ENCODE data around the gene CFDP1.

The CFDP1 gene

DNA sequence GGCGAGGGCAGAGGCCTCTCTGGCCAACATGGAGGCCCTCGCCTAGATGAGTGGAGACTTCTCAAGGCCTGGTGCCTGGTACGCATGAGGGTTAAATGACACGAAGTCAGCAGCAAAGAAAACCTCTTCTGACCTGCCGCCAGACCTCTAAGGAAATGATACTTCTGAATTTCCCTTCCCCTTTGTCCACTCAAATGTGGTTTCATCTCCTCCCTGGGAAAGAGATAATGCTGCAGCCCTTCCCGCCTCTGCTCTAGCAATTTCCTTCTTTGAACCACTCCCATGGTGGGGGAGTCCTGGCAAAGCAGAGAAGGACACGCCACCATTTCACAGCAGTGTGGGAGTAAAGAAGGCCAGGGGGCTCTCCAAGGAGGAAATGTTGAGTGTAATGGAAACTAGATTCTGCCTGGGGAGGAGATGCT lies 116.2 kb downstream of the CFDP1 start:
- DNase-seq: no peak

DNA sequence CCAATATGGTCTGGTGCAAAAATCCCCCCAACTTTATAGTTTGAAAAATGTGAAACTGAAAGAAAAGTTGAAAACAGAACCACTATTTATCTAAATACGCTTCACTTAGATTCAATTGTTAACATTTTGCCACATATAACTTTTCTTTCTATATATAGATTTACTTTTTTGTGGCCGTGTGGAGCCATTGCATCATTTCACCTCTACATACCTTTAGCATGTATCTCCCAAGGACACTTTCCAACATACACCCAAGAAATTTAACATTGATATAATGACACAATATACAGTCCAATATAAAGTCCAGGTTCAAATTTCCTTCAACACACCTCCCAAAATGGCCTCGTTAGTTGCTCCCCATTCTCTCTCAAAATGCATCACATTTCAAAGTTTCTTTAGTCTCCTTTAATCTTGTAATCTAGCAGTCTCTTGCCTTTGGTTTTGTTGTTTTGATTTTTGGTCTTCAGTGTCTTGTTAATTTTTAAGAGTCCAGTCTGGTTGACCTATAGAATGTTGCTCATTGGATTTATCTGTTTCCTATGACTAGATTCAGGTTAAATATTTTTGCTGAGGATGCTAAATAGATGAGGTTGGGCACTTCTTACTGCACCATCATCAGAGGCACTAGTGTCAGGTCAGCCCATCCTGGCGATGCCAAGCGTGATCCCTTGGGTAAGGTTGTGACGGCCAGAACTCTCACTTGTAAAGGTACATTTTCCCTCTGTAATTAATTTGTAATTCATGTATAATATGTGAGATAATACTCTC lies 117.6 kb downstream of the CFDP1 start:
- no peak for DNase-seq

DNA sequence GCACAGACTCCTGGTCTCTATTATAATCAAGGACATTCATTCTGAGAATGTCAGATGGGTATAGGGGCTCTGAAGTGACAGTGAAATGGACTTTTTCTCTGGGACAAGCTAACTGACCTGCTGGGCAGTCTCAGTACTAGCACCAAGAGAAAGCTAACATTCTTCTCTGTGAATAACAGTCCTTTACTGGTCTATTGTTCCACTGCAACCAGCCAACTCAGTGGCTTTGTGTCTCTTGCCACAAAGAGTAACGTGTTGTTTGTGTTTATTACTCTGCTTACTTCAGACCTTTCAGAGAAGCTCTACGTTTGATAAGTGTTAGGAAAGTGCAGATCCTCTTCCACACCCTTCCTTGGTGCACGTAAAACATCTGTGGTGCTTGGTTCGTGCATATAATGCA lies 120.4 kb downstream of the CFDP1 start:
- no peak for DNase-seq

DNA sequence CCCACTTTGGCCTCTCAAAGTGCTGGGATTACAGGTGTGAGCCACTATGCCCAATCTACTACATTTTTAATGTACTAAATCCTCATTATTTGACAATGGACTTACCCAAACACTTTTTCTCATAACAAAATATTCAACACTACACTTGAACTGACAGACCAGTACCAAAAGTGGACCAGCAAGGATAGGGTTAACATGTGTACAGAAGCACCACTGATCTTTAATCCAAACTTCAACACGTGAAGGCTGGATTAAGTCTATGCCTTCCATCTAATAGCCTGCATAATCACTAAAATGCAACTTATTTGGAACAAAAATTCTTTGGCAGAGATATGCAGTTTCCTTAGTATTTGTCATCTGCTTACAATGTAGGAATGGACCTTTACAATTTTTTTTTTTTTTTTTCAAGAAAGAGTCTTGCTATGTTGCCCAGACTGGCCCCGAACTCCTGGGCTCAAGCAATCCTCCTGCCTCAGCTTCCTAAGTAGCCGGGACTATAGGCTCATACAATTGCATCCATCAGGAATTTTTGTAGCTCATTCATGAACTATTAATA lies 121.8 kb downstream of the CFDP1 start:
- DNase-seq: no peak

DNA sequence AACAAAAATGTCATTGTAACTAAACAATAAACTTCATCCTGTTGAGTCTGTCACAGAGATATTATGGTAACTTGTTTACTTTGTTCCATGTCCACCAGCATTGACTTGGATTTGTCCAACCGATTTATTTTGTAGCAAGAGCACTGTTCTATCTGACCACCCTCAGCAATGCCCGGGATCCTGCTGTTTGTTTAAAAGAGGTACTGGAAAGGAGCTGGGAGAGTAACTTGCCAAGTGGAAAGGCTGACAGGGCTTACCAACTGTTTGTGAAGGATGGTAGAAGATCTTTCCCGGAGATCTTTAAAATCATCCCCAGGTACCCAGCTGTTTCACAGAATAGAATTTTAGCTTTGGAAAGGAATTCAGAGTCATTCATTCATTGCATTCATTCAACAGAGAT lies 122.8 kb downstream of the CFDP1 start:
- no peak for DNase-seq

DNA sequence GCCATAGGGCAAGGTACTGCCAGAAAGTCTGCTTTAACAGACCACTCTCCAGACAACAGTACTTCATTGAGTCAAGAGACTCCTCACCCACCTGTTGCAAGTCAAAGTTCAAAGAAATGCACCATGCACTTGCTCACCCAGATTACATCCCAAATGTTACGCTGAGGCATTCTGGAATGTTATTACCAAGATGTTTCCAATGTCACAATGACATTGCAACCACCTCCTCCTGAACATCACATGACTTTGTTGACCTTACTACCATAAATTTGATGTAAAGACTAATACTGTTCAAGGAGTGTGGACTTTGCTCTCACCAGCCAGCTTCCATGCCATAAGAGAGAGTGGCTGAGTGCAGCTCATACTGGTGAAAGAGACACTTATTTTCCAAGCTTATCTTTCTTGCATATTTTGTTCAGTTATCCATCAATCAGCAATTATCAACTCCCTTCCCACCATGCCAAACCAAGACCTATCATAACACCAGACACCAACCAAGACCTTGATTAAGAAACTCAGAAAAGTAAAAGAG lies 123.3 kb downstream of the CFDP1 start:
- no peak for DNase-seq

DNA sequence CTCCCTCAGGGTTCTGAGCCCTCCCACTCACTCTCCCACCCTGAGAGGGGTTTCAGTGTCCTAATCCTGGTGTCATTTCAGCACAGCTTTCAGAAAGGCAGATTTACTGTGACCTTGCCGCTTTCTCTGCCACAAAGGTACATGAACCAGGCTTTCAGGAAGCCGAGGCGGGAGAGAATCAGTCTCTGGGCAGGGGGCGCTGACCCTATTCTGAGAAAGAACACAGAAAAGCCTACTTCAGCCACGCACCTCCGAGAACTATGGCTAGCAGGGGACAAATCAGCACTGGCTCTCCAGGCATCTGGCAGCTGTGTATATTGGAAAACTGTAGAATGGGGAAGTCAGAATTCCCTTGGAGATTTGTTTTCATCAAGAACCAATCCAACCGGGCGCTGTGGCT lies 124.1 kb downstream of the CFDP1 start:
- no peak for DNase-seq

DNA sequence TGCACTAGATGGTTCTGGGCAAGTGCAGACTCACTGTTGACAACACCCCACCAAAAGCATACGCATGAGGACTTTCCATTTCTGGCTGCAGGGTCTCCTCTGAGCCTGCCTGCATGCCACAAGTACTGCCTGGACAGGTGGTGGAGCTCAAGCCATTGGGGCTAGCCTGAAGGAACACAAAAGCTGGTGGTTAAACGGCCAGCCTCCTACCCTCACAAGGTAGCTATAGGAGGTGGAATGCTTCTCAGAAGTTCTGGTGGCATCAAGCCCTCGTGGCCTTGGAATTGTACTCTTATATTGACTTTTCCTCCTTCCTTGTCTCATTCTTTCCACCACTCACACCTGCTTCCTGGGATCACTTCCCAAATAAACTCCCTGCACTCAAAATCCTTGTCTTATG lies 125.3 kb downstream of the CFDP1 start:
- no peak for DNase-seq

DNA sequence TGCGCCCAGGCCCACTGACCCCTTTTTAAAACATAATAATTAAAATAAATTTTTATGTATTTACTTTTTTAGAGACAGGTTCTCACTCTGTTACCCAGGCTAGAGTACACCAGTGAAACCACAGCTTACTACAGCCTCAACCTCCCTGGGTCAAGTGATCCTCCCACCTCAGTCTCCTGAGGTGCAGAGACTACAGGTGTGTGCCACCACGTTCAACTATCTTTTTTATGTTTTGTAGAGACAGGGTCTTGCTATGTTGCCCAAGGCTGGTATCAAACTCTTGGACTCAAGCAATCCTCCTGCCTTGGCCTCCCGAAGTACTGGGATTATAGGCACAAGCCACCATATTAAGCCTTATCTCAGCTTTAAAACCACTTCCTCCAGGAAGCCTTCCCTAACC lies 125.8 kb downstream of the CFDP1 start:
- DNase-seq: no peak

DNA sequence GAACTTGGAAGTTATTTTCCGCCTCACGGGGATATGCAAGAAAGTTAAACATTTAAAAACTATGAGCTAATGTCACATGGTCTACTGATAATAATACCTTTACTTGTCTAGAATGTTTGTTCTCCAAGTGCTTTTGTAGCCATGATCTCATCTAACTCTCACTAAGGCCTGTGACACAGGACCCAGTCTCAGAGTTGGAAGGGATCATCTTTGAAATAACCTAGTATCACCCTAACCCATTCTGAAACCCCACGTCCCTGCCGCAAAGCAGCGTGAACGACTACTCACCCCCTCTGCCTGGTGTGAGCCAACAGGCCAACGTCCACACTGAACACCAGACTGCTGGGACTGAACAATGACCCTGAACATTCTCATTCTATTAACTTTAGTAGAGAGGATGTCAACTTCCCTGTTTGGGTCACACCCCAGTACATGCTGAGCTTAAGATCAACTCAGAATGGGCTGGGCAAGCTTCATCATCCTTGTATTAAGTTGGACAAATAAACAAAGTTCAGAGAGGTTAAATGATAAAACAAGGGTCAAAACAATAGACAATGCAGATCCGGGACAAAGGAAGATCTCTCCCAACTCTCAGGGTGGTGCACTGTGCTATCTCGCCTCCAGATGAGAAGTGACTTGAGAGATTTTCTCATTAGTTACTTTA lies 127.1 kb downstream of the CFDP1 start:
- DNase-seq: no peak

DNA sequence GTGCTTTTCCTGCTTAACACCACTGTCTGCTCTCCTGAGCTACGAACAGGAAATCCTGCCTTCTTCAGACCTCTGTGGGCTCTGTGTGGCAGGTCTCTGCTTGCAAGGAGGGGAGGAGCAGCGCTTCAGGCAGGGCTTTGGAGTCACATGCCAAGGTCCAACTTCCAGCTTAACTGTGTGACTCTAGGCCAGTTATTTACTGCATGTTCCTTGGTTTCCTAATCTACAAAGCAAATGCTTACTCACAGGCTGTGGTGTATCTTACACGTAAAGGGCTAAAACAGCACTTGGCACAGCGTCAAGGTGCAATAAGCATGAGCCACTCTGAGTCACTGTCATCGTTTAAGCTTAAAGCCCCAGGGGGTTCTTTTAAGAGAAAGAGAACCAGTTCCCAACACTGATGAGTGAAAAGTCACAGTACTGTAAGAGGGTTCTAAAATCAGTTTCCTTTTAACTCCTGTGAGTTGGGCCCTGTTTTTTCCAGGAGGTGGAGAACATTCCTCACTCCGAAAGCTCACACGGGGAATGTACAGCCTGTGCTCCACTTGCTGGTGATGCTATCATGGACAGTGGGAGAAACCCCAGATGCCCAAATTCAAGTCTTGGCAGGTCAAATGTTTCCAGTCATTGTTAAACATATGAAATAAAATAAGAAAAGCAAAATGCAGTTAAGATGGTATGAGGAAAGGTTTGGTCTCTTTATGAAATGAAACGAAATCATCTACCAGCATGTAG lies 127.8 kb downstream of the CFDP1 start:
- peak; percentile 65 for DNase-seq

DNA sequence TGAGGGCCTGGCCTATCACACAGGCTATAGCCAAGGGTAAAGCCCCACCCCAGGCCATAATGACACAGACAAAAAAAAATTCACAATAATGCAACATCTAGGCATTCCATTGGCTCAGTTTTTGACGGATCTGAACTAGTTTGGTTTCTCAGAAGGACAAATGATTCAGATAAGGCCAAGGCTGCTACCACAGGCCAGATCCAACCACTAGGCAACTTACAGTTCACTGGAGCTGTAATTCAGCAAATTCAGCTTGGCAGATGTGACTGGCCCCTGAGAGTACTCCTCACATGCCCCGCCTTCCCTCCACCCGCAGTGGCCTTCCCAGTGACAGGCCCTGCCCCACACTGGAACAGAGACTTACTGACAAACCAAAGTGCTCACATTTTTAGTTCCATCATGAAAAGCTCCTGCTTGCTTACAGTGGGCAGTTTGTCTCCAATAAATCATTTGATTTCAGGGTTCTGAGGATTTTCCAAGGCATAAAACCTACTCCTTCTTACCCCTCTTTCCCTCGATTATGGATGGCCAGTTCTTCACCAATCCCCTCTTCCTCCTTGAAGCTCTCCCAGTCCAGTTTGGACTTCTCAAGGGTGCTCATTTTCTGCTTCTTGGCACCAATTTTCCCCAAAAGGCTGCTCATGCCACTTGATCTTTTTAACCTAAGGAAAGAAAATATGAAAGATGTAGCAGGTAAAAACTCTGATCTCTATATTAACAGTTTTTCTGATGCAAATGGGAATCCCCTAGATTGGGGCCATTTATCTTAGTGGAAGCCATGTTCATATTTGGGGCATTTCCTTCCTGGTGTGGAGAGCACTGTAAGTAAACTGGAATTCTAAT lies 128.6 kb downstream of the CFDP1 start:
- DNase-seq: no peak

DNA sequence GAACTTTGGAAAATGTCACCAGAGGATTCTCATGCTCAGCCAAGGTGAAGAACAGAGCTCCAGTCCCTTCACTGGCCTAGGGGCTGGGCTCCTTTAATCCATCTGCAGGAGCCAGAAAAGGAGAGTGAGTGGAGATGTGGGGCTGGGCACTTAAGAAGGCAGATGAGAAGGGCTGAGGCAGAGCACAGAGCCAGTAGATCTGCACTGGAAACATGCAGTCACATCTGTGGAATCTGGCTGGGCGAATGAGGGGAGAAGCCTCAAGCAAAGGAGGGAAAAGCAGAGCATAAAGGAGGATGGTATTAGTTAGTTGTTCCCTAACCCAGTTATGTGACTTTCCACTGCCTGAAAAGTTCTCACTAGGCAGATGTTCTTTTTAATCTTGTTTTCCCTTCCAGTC lies 131.5 kb downstream of the CFDP1 start:
- DNase-seq: no peak

DNA sequence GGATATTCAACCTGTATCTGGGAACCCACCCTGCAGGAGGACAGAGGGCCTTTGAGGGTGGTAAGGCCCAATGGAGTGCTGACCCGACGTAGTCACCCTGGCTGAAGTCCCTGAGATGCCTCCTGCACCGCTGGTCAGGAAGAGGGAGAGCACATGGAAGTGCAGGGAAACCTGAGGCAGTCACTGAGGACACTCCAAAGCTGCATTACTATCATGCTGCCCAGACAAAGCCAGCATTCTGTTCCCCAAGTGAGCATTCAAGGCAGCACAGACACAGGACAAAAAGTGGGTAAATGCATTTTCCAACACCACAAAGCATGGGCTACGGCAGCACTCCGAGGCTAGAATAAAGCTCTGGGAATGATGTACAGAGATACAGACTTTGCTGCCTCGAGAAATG lies 135.0 kb downstream of the CFDP1 start:
- no peak for DNase-seq

DNA sequence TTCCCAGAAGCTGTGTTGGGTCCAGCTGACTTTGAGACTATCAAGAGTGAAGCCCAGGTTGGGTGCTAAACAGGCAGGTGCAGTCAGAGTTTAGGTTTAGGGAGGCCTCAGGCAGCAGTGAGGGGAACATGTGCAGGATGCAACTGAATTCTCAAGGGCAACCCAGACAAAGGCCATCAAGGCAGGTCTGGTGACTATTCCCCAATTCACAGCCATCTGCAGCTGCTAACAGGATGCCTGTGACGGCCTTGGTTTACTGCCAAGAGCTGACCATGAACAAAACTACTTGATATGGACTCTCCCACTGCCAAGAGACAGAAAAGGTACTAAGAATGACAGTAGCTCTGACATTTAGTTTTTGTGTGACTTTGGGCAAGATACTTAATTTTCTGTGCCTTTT lies 136.7 kb downstream of the CFDP1 start:
- peak; percentile 11 for DNase-seq

DNA sequence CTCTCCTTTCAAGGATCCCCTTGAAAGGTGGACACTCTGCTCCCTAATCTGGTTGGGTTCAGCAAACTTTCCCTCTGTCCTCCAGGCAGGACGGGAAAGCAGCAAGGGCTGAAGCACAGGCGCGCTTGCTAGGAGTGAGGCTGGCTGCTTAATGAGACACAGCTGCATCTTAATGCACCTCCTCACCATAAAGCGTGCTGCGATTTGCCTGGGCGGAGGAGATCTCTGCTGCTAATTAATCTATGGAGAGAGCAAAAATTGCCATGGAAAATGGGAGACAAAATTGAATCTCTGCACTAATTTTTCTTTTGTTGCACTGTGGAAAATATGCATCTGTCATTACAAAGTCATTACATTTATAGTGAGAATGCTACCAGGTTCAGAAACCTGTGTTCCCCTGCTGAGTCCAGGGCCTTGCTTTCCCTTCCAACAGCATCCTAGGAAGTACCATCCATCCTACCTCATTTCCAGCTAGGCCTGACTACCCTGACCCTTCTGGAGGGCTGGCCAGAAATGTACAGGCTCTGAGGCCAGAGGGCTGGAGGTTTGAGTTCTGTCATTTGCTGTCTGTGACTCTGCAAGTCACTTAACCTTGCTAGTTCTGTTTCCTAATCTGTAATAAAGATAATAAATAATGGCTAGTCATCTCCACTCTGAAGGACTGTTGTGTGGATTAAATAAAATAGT lies 138.4 kb downstream of the CFDP1 start:
- no peak for DNase-seq

DNA sequence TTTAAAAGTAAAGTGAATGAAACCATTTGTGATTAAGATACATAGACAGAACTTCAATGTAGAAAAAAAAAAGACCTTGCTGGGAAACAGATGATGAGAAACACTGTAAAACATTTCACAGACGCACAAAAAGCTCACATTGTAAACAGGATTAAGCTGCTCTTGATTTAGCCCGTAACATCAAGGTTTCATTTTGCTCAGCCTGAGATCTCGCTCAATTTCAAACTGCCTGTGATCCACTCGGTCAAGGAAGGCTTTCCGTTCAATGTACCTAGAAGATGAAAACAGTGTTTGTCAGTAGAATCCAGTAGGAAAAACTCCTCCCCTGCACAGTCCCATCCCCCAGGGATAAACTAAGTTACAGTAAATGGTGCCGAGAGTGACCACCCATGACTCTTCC lies 139.5 kb downstream of the CFDP1 start:
- DNase-seq: no peak

DNA sequence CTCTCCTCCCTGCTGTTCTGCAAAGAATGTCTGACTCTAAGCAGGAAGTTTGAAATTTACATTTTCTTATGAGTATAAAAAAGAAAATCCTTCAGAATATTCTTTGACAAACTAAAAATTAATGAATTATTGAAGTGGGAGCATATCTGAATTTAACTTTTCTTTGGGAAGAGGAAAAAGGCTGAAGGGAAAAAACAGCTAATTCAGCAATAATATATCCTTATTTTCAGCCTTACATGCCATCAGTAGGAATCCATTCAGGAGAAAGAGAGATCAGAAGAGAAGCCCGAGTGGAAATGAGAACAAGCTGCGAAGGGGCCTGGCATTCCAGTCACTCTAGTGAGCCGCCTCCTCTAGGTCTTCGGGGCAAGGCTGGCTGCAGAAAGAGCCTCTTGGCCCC lies 140.1 kb downstream of the CFDP1 start:
- no peak for DNase-seq

DNA sequence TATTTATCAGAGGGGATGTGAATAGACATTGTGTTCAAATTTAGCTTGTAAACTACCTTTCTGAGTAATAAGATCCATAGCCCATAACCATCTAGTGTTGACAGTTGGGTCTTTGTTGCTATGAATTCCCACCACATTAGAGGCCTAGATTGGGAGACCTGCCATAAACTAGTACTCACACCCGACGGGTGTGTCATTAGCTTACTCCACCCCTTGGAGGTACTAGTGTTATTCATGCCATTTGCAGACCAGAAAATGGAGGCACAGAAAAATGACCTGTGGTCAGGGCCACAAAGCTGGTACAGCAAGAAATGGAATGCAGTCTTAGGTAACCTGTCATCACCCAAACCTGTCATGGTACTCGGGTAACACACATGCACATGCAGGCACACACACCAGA lies 140.6 kb downstream of the CFDP1 start:
- DNase-seq: no peak

DNA sequence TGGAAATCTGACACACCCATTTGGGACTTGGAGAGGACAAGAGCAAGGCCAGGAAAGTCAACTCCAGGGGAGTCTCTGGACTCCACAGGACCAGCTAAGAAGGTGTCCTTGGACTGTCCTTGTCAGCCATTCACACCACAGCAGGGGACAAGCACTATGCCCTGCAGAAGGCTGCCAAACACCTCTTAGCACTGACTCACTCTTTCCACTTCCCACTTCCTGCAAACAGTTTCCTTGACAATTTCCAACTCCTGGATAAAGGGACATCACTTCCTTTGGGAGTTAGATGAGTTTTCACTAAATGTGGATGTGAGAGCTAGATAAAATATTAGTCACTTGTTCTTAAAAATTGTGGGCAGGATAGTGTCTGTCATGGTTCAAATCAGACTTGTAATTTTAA lies 144.1 kb downstream of the CFDP1 start:
- no peak for DNase-seq

DNA sequence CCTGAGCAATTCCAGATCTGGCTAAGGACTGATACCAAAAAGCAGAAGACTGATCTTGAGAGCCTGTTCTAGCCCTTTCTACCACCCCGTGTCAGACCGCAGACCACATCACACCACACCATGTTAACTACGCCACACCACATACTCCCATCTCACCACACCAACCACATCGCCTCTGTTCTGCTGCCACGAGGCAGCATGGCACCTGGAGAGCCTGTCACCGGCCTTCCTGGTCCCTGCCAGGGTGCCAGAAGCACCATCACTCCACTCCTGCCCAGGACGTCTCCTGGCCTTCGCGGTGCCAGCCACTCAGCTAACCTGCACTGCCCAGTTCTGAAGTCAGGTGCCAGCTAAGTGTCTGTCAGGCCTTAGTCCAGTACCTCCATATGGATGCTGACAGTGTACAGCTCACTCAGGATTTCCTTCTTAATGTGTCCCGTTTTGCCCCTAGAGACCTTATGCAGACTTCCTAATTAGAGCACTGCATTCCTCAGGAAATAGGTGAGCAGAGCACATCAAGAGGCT lies 144.6 kb downstream of the CFDP1 start:
- DNase-seq: no peak

DNA sequence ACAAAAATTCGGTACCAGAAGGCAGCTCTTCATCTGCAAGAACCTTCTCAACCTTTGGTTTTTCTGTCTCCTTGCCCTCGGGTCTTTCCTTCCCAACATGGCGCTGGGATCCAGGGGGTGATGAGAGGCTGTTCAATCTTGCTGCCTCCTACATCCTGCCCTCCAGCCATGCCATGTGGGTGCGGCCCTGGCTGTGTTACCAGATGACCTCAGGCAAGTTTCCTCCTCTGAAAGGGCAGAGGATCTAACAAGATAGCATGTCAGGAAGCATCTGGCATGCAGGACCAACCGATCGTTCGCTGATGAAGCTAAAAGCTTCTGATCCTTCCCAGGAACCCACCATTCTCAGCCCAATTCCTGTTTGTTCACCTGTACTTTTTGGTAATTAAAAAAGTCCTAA lies 145.1 kb downstream of the CFDP1 start:
- DNase-seq: no peak

All from NCI-H345 (cell line).